Endothelial cell of hepatic sinusoid (primary cell): Measurements from ENCODE around the gene NEU4.
"Not testable (repeated sequence)": the region's sequence is repeated elsewhere in the genome, so short reads cannot be mapped to it uniquely, and the experiment has no call there.

Source experiments
- in situ Hi-C: cut with HindIII; loops from 2 replicates; pipeline ENCODE4 v1.10.0; 2017; ENCODE audit warnings: low sequenced_read_pairs

Gene NEU4

DNA sequence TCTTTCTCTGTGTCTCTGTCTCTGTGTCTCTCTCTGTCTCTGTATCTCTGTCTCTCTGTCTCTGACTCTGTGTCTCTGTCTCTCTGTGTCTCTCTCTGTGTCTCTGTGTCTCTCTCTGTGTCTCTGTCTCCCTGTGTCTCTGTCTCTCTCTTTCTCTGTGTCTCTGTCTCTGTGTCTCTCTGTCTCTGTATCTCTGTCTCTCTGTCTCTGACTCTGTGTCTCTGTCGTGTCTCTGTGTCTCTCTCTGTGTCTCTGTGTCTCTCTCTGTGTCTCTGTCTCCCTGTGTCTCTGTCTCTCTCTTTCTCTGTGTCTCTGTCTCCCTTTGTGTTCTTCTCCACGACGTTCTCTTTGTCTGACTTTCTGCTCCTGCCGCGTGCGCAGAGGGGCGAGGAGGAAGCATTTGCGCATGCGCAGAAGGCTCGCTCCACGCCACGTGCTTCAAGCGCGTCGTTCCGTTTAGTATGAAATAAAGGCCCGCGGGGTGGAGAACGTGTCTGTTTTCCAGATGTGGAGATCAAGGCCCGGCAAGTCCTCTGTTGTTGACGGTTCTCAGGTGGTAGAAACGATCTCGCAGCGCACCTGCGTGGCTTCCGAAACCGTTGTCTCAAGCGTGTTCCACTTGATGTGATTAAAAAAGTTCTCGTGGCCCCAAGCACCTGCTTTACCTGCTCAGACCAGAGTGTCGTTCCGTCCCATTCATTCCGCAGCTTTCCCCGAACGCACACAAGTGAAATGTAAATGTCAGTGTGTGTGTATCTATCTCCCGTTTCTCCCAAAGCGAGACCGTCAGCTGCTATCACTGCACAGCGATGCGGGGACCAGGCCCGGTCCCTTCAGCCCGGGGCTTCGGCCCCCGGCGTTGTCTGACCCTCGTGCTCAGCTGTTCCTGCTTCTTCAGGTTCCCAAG is 14.8 kb downstream of the NEU4 start:
- in situ Hi-C loops, result not testable (repeated sequence)

DNA sequence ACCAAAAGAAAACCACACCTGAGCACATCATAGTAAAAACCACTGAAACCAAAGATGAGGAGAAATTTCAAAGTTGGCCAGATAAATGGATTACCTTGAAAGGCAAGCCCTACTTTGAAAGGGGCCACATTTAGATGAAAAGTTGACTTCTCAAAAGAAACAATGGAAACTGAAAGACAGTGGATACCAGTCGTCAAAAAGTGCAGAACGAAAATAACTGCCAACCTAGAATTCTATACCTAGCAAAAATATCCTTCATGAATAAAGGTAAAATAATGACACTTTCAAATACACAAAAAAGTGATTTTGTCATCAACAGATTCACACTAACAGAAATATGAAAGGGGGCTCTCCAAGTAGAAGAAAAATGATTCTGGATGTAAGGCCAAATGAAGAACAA is 18.4 kb downstream of the NEU4 start:
- in situ Hi-C loops, result no loop called here

DNA sequence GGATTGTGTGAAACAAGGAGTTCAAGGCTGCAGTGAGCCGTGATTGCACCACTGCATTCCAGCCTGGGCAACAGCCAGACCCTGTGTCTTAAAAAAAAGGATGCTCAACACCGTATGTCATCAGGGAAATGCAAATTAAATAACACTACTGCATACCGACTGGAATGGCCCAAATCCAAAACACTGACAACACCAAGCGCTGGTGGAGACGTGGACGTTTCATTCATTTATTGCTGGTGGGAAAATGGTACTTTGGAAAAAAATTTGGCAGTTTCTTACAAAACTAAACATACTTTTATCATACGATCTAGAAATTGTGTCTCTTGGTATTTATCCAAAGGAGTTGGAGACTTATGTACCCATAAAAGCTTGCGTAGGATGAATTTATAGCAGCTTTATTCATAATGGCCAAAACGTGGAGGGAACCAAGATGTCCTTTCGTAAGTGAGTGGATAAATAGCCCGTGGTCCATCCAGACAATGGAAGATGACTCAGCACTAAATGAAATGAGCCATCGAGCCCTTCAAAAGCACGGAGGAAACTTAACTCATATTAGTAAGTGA is 24.2 kb downstream of the NEU4 start:
- in situ Hi-C loops, result no loop called here

DNA sequence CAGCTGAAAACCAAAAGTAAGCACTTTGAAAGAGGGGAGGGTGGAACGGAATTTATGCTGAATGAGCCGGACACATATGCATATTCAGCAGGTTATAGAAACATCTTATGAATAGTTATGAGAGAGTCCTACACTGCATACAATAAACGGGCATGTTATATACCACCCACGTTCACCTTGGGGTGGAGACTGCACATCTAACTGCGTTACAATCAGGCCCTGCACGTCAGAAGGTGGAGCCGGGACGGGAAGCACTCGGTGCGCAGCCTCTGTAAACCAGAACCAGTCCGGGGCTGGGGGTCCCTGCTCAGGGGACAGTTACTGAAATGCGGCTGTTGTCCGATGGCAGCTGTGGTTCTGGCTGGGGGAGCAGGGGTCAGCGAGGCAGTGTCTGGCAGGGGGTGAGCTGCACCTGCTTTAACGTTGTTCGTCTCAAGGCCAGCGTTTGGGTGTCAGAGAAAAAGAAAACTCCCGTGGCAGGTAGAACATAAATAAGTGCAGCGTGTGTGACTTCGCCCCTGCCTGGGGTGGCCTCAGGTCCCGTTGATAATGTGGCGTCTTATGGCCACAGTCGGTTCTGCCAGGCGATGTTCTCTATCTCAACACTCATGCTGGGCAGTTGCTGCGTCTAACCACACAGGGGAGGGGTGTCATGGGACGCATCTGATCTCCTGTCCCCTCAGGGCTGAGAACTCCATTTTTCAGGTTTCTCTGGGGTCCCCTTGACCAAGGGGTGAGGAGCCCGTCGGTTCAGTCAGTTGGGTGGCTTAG is 24.9 kb downstream of the NEU4 start:
- in situ Hi-C loops, result not testable (repeated sequence)

DNA sequence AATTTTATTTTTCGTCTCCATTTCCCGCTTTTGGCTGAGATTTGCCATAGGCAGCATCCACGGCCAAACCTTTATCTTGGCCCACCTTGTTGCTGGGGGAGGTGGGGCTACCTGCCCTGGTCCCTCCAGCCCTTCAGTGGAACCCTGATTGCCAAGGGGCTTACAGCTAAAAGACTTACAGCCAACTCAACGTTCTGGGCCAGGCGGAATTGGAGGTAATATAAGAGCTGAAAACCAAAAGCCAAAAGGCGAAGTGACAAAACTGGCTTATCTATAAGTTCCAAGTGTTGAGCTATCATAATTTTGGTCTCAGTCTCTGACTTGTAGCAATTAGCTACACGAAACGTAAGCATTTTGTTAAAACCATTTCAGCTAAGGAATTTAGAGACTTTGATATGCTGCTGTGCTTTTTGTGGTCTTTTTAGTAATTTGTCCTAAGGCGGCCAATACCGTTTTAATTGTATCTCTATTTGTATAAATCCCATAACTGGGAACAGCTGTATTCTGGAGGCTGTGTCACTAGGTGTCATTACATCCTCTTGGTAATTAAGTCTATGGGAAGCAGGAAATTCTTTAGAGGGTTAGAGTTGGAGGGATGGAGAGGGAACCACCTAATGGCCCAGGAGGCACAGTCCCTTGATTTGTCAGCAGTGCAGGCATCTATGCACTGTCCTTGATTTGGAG is 25.7 kb downstream of the NEU4 start:
- in situ Hi-C loops, result no loop called here

DNA sequence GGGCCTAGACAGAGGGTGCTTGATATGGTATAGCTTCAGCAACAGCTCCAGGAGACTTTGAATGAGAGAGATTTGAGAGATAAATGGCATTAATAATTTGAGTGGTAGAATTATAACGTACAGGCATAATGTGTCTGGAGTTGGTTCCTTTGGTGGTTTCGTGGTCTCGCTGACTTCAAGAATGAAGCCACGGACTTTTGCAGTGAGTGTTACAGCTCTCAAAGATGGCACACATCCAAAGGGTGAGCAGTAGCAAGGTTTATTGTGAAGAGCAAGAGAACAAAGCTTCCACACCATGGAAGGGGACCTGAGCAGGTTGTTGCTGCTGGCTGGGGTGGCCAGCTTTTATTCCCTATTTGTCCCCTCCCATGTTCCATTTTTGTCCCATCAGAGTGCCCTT is 26.6 kb downstream of the NEU4 start:
- in situ Hi-C loops, result no loop called here

DNA sequence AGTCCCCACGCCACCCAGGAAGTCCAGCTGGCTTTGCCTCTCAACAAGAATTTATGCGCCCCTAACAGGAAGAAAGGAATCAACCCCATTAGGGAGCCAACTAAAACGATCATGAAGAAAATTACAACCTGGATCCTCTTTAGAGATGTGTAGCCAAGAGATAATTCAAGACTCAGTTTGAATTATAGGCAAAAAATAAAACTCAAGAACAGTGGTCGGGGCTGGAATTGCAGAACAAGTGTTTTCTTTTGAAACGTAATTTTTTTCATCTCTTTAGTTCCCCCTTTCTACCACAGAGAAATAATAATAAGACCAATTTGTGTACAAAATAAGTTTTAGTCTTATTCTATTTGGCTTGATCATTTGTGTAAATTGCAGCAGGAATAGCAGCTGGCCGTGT is 27.3 kb downstream of the NEU4 start:
- in situ Hi-C loops, result no loop called here

DNA sequence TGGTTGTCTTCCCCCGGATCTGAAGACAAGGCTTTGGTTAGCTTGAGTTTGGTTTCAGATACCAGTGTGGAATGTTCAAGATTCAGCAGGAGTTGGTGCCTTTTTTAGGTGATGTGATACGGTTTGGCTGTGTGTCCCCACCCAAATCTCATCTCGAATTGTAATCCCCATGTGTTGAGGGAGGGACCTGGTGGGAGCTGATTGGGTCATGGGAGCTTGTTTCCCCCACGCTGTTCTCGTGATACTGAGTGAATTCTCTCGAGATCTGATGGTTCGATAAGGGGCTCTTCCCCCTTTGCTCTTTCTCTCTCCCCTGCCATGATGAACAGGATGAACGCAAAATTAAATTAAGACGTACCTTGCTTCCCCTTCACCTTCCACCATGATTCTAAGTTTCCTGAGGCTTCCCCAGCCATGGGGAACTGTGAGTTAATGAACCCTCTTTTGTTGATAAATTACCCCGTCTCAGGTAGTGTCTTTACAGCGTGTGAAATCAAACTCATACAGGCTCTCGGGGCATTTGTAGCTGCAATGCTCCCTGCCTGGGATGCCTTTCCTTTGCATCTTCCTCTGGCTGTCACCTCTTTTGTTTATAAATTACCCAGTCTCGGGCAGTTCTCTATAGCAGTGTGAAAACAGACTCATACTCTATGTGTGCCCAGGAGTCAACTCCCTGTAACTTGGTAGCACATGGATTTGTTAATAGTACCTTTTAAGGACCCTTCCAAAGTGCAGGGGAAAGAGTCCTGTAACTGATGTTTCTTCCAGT is 28.4 kb downstream of the NEU4 start:
- in situ Hi-C loops, result no loop called here

DNA sequence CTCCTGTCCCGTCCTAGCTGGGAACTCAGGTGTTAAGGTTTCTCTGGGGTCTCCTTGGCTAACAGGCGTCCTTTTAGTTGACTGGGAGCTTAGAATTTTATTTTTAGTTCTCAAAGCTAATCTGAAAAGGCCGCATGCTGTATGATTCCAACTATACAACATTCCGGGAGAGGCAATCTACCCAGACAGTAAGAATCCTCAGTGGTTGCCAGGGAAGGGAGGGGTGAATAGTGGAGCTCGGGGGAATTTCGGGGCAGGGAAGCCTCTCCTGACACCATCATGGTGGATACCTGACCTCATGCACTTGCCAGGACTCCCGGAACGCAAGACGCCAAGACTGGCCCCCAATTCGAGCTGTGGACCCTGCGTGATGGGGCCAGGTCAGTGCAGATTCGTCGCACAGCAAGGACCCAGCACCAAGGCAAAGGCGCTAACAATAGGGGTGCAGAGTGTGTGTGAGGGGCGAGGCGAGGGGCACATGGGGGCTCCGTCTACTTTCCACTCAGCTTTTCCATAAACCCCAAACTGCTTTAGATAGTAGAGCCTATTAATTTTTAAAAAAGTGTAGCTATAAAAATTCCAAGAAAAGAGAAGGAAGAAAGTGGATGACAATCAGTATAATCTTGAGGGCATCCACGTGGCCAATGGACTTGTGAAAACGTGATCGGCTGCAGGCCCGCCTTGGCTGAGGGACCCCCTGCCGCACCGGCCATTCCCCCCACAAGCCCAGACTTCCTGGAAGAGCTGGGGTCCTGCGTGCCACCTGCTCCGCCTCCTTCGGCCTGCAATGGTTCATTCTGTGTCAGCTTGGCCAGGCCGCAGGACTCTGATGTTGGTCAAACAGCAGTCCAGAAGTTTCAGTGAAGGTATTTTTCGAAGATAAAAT is 32.4 kb downstream of the NEU4 start:
- in situ Hi-C loops, result no loop called here

DNA sequence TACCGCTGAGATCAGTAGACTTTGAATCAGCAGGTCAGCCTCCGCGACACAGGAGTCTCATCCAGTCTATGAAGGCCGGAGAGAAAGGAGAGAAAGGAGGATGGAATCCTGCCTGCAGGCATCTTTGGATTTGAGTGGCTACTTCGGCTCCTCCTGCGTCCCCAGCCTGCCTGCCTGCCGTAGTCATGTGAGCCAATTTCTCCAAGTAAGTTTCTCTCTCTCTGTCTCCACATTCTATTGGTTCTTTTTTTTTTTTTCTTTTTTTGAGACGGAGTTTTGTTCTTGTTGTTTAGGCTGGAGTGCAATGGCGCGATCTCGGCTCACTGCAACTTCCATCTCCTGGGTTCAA is 33.0 kb downstream of the NEU4 start:
- in situ Hi-C loops, result no loop called here

DNA sequence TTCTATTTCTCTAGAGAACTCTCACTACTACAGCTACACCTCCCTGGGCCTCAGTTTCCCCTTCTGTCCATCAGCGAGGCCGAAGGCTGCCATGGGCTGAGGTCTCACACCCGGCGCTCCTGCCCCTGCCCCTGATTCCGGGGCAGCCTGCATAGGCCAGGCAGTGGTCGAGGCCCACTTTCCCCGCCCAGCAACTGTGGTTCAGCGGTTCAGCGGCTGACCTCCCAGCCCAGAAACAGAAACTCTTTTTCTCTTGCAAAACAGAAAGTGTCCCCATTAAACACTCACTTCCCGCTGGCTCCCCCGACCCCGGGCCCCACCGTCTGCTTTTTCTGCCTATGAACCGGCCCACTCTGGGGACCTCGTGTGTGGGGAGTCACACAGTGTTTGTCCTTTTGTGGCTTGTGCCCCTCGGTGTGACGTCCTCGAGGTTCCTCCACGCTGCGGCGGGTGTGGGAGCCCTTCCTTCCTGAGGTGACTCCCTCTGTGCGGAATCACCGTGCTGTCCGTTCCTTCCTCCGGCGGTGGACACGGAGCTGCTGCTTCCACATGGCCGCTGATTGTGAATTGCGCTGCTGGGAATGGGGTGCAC is 33.7 kb downstream of the NEU4 start:
- in situ Hi-C loops, result no loop called here

DNA sequence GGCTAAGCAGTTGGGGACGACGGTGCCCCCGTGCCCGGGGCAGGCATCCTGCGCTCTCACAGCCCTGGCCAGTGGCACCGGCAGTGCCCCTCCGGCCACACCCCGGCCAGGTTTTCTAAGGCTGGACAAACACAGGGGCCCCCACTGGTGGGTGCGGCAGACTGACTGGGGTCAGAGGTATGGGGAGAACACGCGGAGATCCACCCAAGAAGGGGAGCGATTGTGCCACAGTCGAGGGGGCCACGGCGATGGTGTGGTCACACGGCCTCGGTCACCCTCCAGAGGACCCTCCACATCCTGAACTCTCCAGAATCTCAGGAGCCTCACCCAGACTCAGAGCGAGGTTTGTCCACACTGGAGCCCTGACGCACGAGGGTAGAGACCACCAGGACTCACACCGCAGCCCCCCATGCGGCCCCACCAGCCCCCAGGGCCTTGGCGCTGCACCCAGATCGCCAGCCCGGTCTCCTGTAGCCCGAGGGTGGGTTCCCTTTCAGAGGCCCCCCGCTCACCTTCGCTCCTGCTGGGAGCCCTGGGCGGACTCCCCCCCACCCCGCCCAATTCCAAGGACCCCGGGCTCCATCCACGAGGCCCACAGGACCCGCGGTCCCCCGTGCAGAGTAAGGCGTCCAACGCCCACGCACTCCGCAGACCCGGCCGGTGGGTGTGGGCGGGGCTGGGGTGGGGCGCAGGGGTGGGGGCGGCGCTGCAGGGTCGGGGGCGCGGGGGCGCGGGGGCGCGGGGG is 34.5 kb downstream of the NEU4 start:
- in situ Hi-C loops, result no loop called here

DNA sequence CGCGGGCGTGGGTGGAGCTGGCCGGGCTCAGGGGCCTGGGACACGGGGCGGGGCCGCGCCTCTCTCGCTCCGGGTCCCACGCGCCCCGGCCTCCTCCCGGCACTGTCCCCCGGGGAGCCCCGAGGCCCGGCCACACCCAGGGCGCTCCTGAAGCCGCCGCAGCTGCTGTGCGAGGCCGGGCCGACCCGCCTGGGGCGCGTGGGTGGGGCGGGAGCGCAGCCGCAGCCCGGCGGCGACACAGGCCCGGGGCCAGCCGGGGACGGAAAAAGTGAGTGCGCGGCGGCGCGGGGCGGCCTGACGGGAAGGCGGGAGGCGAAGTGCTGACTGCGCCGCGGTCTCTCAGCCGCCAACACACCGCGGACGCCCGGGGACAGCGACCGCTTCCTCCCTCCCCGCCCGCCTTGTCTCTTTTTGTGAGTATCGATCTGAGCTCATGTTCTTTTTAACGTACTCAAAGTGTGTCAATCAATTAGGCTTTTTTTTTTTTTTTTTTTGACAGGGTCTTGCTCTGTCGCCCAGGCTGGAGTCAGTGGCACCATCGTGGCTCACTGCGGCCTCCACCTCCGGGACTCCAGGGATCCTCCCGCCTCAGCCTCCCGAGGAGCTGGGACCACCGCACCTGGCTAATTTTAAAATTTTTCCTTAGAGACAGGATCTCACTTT is 35.2 kb downstream of the NEU4 start:
- in situ Hi-C loops, result no loop called here

DNA sequence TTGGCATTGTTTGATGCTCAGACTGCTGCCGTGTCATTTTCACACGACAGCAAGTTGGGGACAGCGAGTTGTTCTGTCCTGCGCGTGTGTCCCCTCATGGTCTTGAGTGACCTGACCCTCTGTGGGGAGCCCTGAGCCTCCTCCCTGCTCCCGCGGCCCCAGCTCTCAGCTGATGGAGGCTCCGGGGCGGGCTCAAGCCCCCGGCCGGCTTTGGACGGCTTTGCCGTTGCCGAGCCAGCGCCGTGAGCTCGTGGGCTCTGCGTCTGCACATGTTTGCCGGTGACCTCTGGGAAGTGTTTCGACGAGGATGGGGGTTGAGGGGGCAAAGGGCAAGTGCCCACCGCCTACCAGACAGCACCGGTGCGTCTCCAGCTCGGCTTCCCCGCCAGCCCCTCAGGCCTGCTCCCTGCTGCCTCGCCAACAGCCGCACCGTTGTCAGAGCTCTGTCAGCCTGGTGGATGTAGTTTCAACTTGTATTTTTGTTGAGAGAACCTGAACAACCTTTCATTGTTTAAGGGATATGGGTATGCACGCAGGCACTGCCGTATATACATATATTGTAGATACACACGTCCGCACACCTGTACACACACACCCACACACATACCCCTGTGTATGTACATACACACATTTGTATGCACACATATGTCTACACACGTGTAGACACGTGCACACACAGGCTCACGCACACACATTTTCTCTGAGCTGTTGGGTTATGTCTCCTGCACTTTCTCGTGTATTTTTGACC is 36.0 kb downstream of the NEU4 start:
- in situ Hi-C loops, result no loop called here

DNA sequence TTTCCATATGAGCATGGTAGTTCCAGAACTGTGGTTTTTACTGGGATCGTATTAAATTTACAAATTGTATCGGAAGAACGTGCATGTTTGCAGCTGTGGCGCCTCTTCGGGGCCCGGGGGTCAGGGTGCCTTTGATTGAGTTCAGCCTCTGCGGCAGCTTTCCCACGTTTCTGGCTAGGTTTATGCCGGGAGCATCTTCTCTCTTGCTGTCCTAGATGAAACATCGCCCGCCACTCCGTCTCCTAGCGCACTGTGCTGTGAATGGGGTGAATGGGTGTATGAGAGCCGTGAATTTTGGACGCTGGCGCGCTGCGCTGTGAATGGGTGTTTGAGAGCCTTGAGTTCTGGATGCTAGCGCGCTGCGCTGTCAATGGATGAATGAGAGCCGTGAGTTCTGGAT is 37.4 kb downstream of the NEU4 start:
- in situ Hi-C loops, result no loop called here

DNA sequence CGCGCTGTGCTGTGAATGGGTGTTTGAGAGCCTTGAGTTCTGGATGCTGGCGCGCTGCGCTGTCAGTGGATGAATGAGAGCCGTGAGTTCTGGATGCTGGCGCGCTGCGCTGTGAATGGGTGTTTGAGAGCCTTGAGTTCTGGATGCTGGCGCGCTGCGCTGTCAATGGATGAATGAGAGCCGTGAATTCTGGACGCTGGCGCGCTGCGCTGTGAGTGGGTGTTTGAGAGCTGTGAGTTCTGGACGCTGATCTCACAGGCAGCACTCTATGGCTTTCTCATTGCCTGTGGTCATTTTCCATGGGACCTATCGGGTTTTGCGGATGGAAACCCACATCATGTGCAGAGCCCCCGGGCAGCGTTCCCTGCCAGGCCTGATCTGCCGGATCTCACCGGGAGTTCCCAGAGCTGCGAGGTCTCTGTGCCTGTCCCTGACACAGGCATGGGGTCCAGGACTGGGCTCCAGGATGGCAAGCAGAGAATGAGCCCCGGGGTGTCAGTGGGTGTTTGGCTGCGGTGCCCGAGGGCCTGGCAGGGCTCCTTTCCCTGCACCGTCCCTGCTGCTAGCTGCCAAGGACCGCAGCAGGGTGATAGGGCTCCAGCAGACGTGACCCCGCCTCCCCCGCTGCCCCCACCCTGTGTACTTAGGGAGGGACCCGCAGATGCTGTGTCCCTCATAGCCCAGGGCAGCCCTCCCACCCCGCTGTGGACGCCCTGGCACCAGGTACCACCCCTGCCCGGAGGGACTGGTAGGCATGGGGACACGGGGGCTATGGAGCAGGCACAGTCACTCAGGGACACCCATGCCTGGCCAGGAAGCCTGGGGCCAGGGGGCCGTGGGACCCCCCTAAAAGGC is 40.0 kb downstream of the NEU4 start:
- in situ Hi-C loops, result no loop called here
